ACC112 (cell line): ENCODE results near the gene AKIRIN1.
"Not testable (repeated sequence)": the region's sequence is repeated elsewhere in the genome, so short reads cannot be mapped to it uniquely, and the experiment has no call there.

ENCODE experiments used
- H2AFZ ChIP-seq: fragments of 200-600 bp; sonication (generic); one replicate; pipeline ENCODE4 v1.6.0; 2017; ENCODE audit warnings: antibody characterized with exemption, low read length; ENCODE audit not compliant: unreplicated experiment
- H3K27ac ChIP-seq: fragments of 200-600 bp; sonication (generic); 2 replicates; pipeline ENCODE4 v1.5.1; 2014; ENCODE audit warnings: low read depth, mild to moderate bottlenecking, antibody characterized with exemption, low read length, moderate library complexity
- H3K27me3 ChIP-seq: fragments of 200-600 bp; sonication (generic); 2 replicates; pipeline ENCODE4 v1.6.1; 2014; ENCODE audit warnings: mild to moderate bottlenecking, antibody characterized with exemption, low read length, moderate library complexity, mixed read lengths; ENCODE audit not compliant: insufficient read depth
- H3K36me3 ChIP-seq: fragments of 200-600 bp; sonication (generic); 2 replicates; pipeline ENCODE4 v1.6.1; 2016; ENCODE audit warnings: mild to moderate bottlenecking, antibody characterized with exemption, low read length, moderate library complexity, mixed read lengths; ENCODE audit not compliant: insufficient read depth
- H3K4me1 ChIP-seq: fragments of 200-600 bp; sonication (generic); one replicate; pipeline ENCODE4 v1.6.1; 2016; ENCODE audit warnings: low read length, mixed read lengths; ENCODE audit not compliant: insufficient read depth, unreplicated experiment, control insufficient read depth
- H3K4me3 ChIP-seq: fragments of 200-600 bp; sonication (generic); 2 replicates; pipeline ENCODE4 v1.5.1; 2014; ENCODE audit warnings: mild to moderate bottlenecking, low read depth, low read length
- H3K79me2 ChIP-seq: fragments of 200-600 bp; sonication (generic); one replicate; pipeline ENCODE4 v1.6.0; 2016; ENCODE audit warnings: low read length; ENCODE audit not compliant: control insufficient read depth, unreplicated experiment, insufficient read depth

Gene AKIRIN1

GRCh38 chr1:39020494-39020893, 29.4 kb downstream of the AKIRIN1 start:
- H3K4me1 ChIP-seq, H3K4me3 ChIP-seq, H2AFZ ChIP-seq, H3K36me3 ChIP-seq, H3K27me3 ChIP-seq, H3K79me2 ChIP-seq, H3K27ac ChIP-seq: not testable (repeated sequence)

- no peak overlapping the region for H2AFZ ChIP-seq
- no peaks in the 10 kb centered on the region for H3K79me2 ChIP-seq
- no peak overlapping the region for H3K27ac ChIP-seq
- no peaks in the 10 kb centered on the region for H3K36me3 ChIP-seq
- peaks cover 6% of the 10 kb centered on the region for H3K4me1 ChIP-seq
- H3K4me3 ChIP-seq = no peak overlapping the region
- no peaks in the 10 kb centered on the region for H3K27me3 ChIP-seq
These were observed 30.4 kb downstream of the AKIRIN1 start for GRCh38 chr1:39021426-39021825.

- no peaks in the 10 kb centered on the region for H3K36me3 ChIP-seq
- H3K27ac ChIP-seq = no peak overlapping the region
- no peak overlapping the region for H3K4me3 ChIP-seq
- no peaks in the 10 kb centered on the region for H3K27me3 ChIP-seq
- peaks cover 11% of the 10 kb centered on the region for H3K79me2 ChIP-seq
- H3K4me1 ChIP-seq = peaks cover 6% of the 10 kb centered on the region
- H2AFZ ChIP-seq = no peak overlapping the region
These were observed 32.1 kb downstream of the AKIRIN1 start for GRCh38 chr1:39023140-39023539.

GRCh38 chr1:39026051-39026865, 35.2 kb downstream of the AKIRIN1 start, which contains the start of gene NDUFS5:
Gene NDUFS5, plus strand, starts transcription at chr1:39026350. Its CDS starts 2,375 bp downstream, at chr1:39028725.
- Histone ChIP-seq H3K27me3 (no peaks in the 10 kb centered on the region), H3K4me3 (peak within 1 kb of the TSS; percentile 88), H3K27ac (peak within 1 kb of the TSS; percentile 89), H3K36me3 (peaks cover 8% of the 10 kb centered on the region), H3K4me1 (peaks cover 6% of the 10 kb centered on the region), H2AFZ (peak within 1 kb of the TSS; percentile 90), H3K79me2 (peaks cover 29% of the 10 kb centered on the region)

GRCh38 chr1:39026866-39027507, 35.9 kb downstream of the AKIRIN1 start:
- peak overlapping the region; percentile 88 for H3K4me3 ChIP-seq
- peaks cover 36% of the 10 kb centered on the region for H3K79me2 ChIP-seq
- H3K4me1 ChIP-seq = peaks cover 6% of the 10 kb centered on the region
- peak overlapping the region; percentile 10 for H2AFZ ChIP-seq
- H3K36me3 ChIP-seq = peaks cover 14% of the 10 kb centered on the region
- no peaks in the 10 kb centered on the region for H3K27me3 ChIP-seq
- peak overlapping the region; percentile 89 for H3K27ac ChIP-seq

- no peak overlapping the region for H3K27ac ChIP-seq
- H3K4me1 ChIP-seq = no peaks in the 10 kb centered on the region
- H3K4me3 ChIP-seq = no peak overlapping the region
- H3K27me3 ChIP-seq = no peaks in the 10 kb centered on the region
- peaks cover 24% of the 10 kb centered on the region for H3K79me2 ChIP-seq
- H3K36me3 ChIP-seq = peaks cover 36% of the 10 kb centered on the region
- no peak overlapping the region for H2AFZ ChIP-seq
These were observed 43.1 kb downstream of the AKIRIN1 start for GRCh38 chr1:39034114-39034654.

GRCh38 chr1:39036678-39037077, 45.6 kb downstream of the AKIRIN1 start:
- Histone ChIP-seq H3K27ac (no peak overlapping the region), H3K4me3 (no peak overlapping the region), H3K79me2 (peaks cover 13% of the 10 kb centered on the region), H3K36me3 (peaks cover 28% of the 10 kb centered on the region), H2AFZ (no peak overlapping the region), H3K4me1 (no peaks in the 10 kb centered on the region), H3K27me3 (no peaks in the 10 kb centered on the region)

- Histone ChIP-seq H3K4me3 (no peak overlapping the region), H2AFZ (no peak overlapping the region), H3K79me2 (no peaks in the 10 kb centered on the region), H3K36me3 (peaks cover 6% of the 10 kb centered on the region; the same call in 1 of the 2 replicates), H3K27me3 (no peaks in the 10 kb centered on the region), H3K27ac (no peak overlapping the region), H3K4me1 (peaks cover 20% of the 10 kb centered on the region)
These were observed 52.4 kb downstream of the AKIRIN1 start for GRCh38 chr1:39043513-39043912.

- Histone ChIP-seq H2AFZ (no peak overlapping the region), H3K36me3 (peaks cover 6% of the 10 kb centered on the region; the same call in 1 of the 2 replicates), H3K27me3 (no peaks in the 10 kb centered on the region), H3K79me2 (no peaks in the 10 kb centered on the region), H3K4me3 (no peak overlapping the region), H3K4me1 (peaks cover 22% of the 10 kb centered on the region), H3K27ac (no peak overlapping the region)
These were observed 53.7 kb downstream of the AKIRIN1 start for GRCh38 chr1:39044762-39045161.

GRCh38 chr1:39045231-39045630, 54.2 kb downstream of the AKIRIN1 start:
- Histone ChIP-seq H3K27ac (no peak overlapping the region), H2AFZ (no peak overlapping the region)

More at GRCh38 chr1:39045231-39045630, 54.2 kb downstream of the AKIRIN1 start:
- H3K79me2 ChIP-seq = no peaks in the 10 kb centered on the region
- no peak overlapping the region for H3K4me3 ChIP-seq
- peaks cover 22% of the 10 kb centered on the region for H3K4me1 ChIP-seq
- H3K27me3 ChIP-seq = no peaks in the 10 kb centered on the region
- peaks cover 6% of the 10 kb centered on the region; the same call in 1 of the 2 replicates for H3K36me3 ChIP-seq
